Heart left ventricle (tissue), 16 donors: ENCODE measurements around the gene S100B. TPM values are rescaled to one million over a fixed set of nuclear protein-coding genes. Genes with fewer than 3 reads are reported as not detected.

Experiments used
- ATAC-seq, 4 donors: fragments of 200-7000 bp; cut with Tn5 transposase; one replicate each; pipeline ENCODE4 v1.9.1; 2020 to 2022; ENCODE audit warnings: moderate library complexity in 4 of 4, mild to moderate bottlenecking in 3 of 4, moderate number of reproducible peaks in 1 of 4
- DNase-seq, 5 donors: peaks; one replicate each; pipeline ENCODE4 v3.0.0-alpha.2; 2020
- H3K27ac ChIP-seq, 12 donors: fragments of 200-600 bp; sonication (generic) in 4 of 12; one replicate each; pipeline versions ENCODE4 v1.5.0 to v1.8.0; 2016 to 2022; ENCODE audit warnings: mild to moderate bottlenecking in 2 of 12
- H3K27me3 ChIP-seq, 9 donors: fragments of 200-600 bp; sonication (generic) in 2 of 9; one replicate each; pipeline versions ENCODE4 v1.5.1 to v1.8.0; 2016 to 2022; ENCODE audit warnings: mild to moderate bottlenecking in 3 of 9
- H3K36me3 ChIP-seq, 9 donors: fragments of 200-600 bp; sonication (generic) in 2 of 9; one replicate each; pipeline versions ENCODE4 v1.5.0 to v1.8.0; 2018 to 2022; ENCODE audit warnings: mild to moderate bottlenecking in 2 of 9
- H3K4me1 ChIP-seq, 12 donors: fragments of 200-600 bp; sonication (generic) in 4 of 12; one replicate each; pipeline versions ENCODE4 v1.5.0 to v1.8.0; 2016 to 2022; ENCODE audit warnings: mild to moderate bottlenecking in 3 of 12
- H3K4me3 ChIP-seq, 12 donors: fragments of 200-600 bp; sonication (generic) in 4 of 12; one replicate each; pipeline versions ENCODE4 v1.5.0 to v1.8.0; 2017 to 2022; ENCODE audit warnings: mild to moderate bottlenecking in 9 of 12, moderate library complexity in 4 of 12
- H3K9me3 ChIP-seq, 12 donors: fragments of 200-600 bp; sonication (generic) in 4 of 12; one replicate each; pipeline versions ENCODE4 v1.5.0 to v1.8.0; 2016 to 2022; ENCODE audit warnings: mild to moderate bottlenecking in 1 of 12
- CTCF ChIP-seq, 12 donors: fragments of 200-600 bp; sonication (generic) in 4 of 12; IDR thresholded peaks; one replicate each; pipeline versions ENCODE4 v1.5.0 to v1.8.0; 2018 to 2022; ENCODE audit warnings: antibody characterized with exemption in 12 of 12, mild to moderate bottlenecking in 5 of 12
- POLR2A ChIP-seq, 2 donors: fragments of 450-650 bp; IDR thresholded peaks; one replicate each; pipeline ENCODE4 v1.6.1; 2017; ENCODE audit warnings: antibody characterized with exemption in 2 of 2, mild to moderate bottlenecking in 2 of 2, moderate library complexity in 2 of 2
- WGBS, 4 donors: extraction: QIAGEN DNeasy Blood & Tissue Kit in 2 of 4; methylation state at CpG; one replicate each; pipeline versions ENCODE4 v1.1.5 to v1.1.7; 2013 to 2018; 5-methylcytosine and 5-hydroxymethylcytosine counted together
- intact Hi-C, 10 donors: fragments of 100-400 bp; cut with DNase I; formaldehyde crosslinking; loops; one replicate each; pipeline versions ENCODE4 v1.11.1 to v1.14.2; 2022
- polyA plus RNA-seq, 2 donors: library from polyadenylated mRNA; stranded (reverse); fragments of 200-250 nt; gene quantifications; one replicate each; pipeline ENCODE4 v1.2.3, GENCODE V29; 2013
- total RNA-seq, 9 donors: library from RNA; depleted of rRNA in 2 of 9; stranded (reverse); fragments of >200 nt in 2 of 9; fragmentation: NEBNext Ultra II Directional in 3 of 9; extraction: Animal tissue kit (Norgen Biotek cat#: 25700) in 3 of 9; gene quantifications; one replicate each; pipeline versions ENCODE4 v1.1.0 to v1.2.4, GENCODE V29; 2016 to 2023
- donor health status: ischemic (EF 13 %, LVEDD 7.1; RV severe dilation, severe dysfunction).
- donor health status: healthy with polysubstance abuse.
- donor health status: DM: no; HTN: yes; CAD: no.
- donor health status: DM: no; HTN: no; CAD: no.
- donor health status: ischemic (EF 25% LVEDD 6.9; RV normal size, moderate dysfunction).
- donor health status: ischemic (EF 25% LVEDD 5.7; RV mildly dilated, moderate dysfunction).
- donor health status: healthy.
- donor health status: DM: yes; HTN: yes; CAD: no.
- donor health status: ischemic (EF 35%, LVEDD 5.7; RV mildly dilated, moderate dysfunction).
- donor health status: nonischemic (EF 11% LVEDD 7.7; RV severe dilation, severe dysfunction).
- donor health status: DM: yes; HTN: yes; CAD: no.
- donor health status: PGD.
- donor health status: ischemic (EF 29% LVEDD 5.4; RV normal size, mild dysfunction).
- donor health status: nonischemic (EF 23%, LVEDD 6.1; RV moderate dilation, normal function).

S100B gene
- total and polyA plus RNA-seq, 11 donors = 0.49 to 36.3 (median 3.3) TPM

GRCh38 chr21:46628868-46629267 is 24.0 kb upstream of the S100B start:
- WGBS, 4 donors = 77 to 88% (median 84%) methylated on average over 6 of the region's 6 CpGs
- Histone ChIP-seq H3K27ac (no peak overlapping the region), H3K9me3 (peaks cover 0 to 21% (median 11%) of the 10 kb centered on the region in 12 donors), H3K4me3 (no peak overlapping the region), H3K36me3 (no peaks in the 10 kb centered on the region), H3K4me1 (peaks cover 0 to 11% (median 0%) of the 10 kb centered on the region in 12 donors), H3K27me3 (no peaks in the 10 kb centered on the region)
- ATAC-seq (no peak), DNase-seq (no peak)
- TF ChIP-seq POLR2A (IDR thresholded peaks at IDR 0.05) (no peak), CTCF (IDR thresholded peaks at IDR 0.05) (no peak)
- intact Hi-C loops = no loop called here

- TF ChIP-seq CTCF (IDR thresholded peaks at IDR 0.05) = no peak
- TF ChIP-seq POLR2A (IDR thresholded peaks at IDR 0.05) = no peak
- Histone ChIP-seq H3K36me3 (no peaks in the 10 kb centered on the region), H3K27me3 (no peaks in the 10 kb centered on the region), H3K4me1 (peaks cover 0 to 19% (median 0%) of the 10 kb centered on the region in 12 donors), H3K27ac (no peak overlapping the region), H3K9me3 (peaks cover 0 to 21% (median 11%) of the 10 kb centered on the region in 12 donors), H3K4me3 (no peak overlapping the region)
- DNase-seq (no peak), ATAC-seq (no peak)
- intact Hi-C loops = no loop called here
- 83 to 89% (median 88%) methylated on average over 4 of the region's 4 CpGs for WGBS, 4 donors
These were observed 22.8 kb upstream of the S100B start for GRCh38 chr21:46627726-46628125.

GRCh38 chr21:46626975-46627501 is 22.2 kb upstream of the S100B start:
- H3K27ac ChIP-seq = peak overlapping the region in 1 of 12 donors; percentile 50
- DNase-seq = no peak
- ATAC-seq = no peak
- H3K4me3 ChIP-seq = no peak overlapping the region
- H3K36me3 ChIP-seq = no peaks in the 10 kb centered on the region
- H3K27me3 ChIP-seq = no peaks in the 10 kb centered on the region
- peaks cover 0 to 21% (median 11%) of the 10 kb centered on the region in 12 donors for H3K9me3 ChIP-seq
- 76 to 85% (median 80%) methylated on average over 6 of the region's 6 CpGs for WGBS, 4 donors
- intact Hi-C loops = no loop called here
- TF ChIP-seq CTCF (IDR thresholded peaks at IDR 0.05) (no peak), POLR2A (IDR thresholded peaks at IDR 0.05) (no peak)
- peaks cover 0 to 26% (median 0%) of the 10 kb centered on the region in 12 donors for H3K4me1 ChIP-seq

- peaks cover 0 to 31% (median 0%) of the 10 kb centered on the region in 12 donors for H3K4me1 ChIP-seq
- H3K4me3 ChIP-seq = no peak overlapping the region
- no peaks in the 10 kb centered on the region for H3K27me3 ChIP-seq
- WGBS, 4 donors = 93 to 99% (median 96%) methylated on average over 7 of the region's 7 CpGs
- no peaks in the 10 kb centered on the region for H3K36me3 ChIP-seq
- peaks cover 0 to 21% (median 11%) of the 10 kb centered on the region in 12 donors for H3K9me3 ChIP-seq
- TF ChIP-seq CTCF (IDR thresholded peaks at IDR 0.05) (no peak), POLR2A (IDR thresholded peaks at IDR 0.05) (no peak)
- intact Hi-C loops = no loop called here
- DNase-seq = no peak
- peak overlapping the region in 1 of 12 donors; percentile 50 for H3K27ac ChIP-seq
- ATAC-seq = no peak
These were observed 21.7 kb upstream of the S100B start for GRCh38 chr21:46626536-46626935.
